DOHH2 (cell line): ENCODE results near the gene SSUH2.
"Not testable (repeated sequence)": the region's sequence is repeated elsewhere in the genome, so short reads cannot be mapped to it uniquely, and the experiment has no call there.

ENCODE experiments used
- H3F3A ChIP-seq: fragments of 200-600 bp; sonication (generic), shearing (Covaris generic); 2 replicates; pipeline ENCODE4 v1.6.0; 2016; ENCODE audit warnings: antibody characterized with exemption, mild to moderate bottlenecking; ENCODE audit not compliant: control insufficient read depth, insufficient read depth
- H3K27ac ChIP-seq: fragments of 200-600 bp; sonication (generic); 2 replicates; pipeline ENCODE4 v1.5.1; 2014; ENCODE audit warnings: low read depth, mild to moderate bottlenecking, low read length, moderate library complexity
- H3K27me3 ChIP-seq: fragments of 200-600 bp; sonication (generic); 2 replicates; pipeline ENCODE4 v1.6.1; 2014; ENCODE audit warnings: mild to moderate bottlenecking, low read length, mixed read lengths; ENCODE audit not compliant: control insufficient read depth
- H3K36me3 ChIP-seq: fragments of 200-600 bp; sonication (generic); 2 replicates; pipeline ENCODE4 v1.6.1; 2014; ENCODE audit warnings: mild to moderate bottlenecking, low read length, moderate library complexity, mixed read lengths; ENCODE audit not compliant: control insufficient read depth
- H3K4me1 ChIP-seq: fragments of 200-600 bp; sonication (generic); 2 replicates; pipeline ENCODE4 v1.6.1; 2014; ENCODE audit warnings: mild to moderate bottlenecking, low read length, mixed read lengths; ENCODE audit not compliant: control insufficient read depth
- H3K4me2 ChIP-seq: fragments of 200-600 bp; sonication (generic); 2 replicates; pipeline ENCODE4 v1.6.0; 2014; ENCODE audit warnings: mild to moderate bottlenecking, low read length, moderate library complexity
- H3K4me3 ChIP-seq: fragments of 200-600 bp; sonication (generic); 2 replicates; pipeline ENCODE4 v1.5.1; 2014; ENCODE audit warnings: mild to moderate bottlenecking, low read length, mixed read lengths
- H3K79me2 ChIP-seq: fragments of 200-600 bp; sonication (generic); 2 replicates; pipeline ENCODE4 v1.6.1; 2014; ENCODE audit warnings: mild to moderate bottlenecking, low read length, mixed read lengths; ENCODE audit not compliant: control insufficient read depth
- H3K9me2 ChIP-seq: fragments of 200-600 bp; sonication (generic); replicated peaks from 2 replicates; pipeline ENCODE4 v1.6.1; 2014; ENCODE audit warnings: mild to moderate bottlenecking, low read length, mixed read lengths; ENCODE audit not compliant: control insufficient read depth
- H3K9me3 ChIP-seq: fragments of 200-600 bp; sonication (generic); 2 replicates; pipeline ENCODE4 v1.6.1; 2014; ENCODE audit warnings: antibody characterized with exemption, low read length, mixed read lengths; ENCODE audit not compliant: control insufficient read depth, insufficient read depth
- H4K20me1 ChIP-seq: fragments of 200-600 bp; sonication (generic); 2 replicates; pipeline ENCODE4 v1.6.0; 2014; ENCODE audit warnings: low read depth, mild to moderate bottlenecking, antibody characterized with exemption, low read length, moderate library complexity; ENCODE audit not compliant: control insufficient read depth, insufficient read depth
- EZH2phosphoT487 ChIP-seq: fragments of 200-600 bp; sonication (generic); IDR thresholded peaks from 2 replicates; pipeline ENCODE4 v1.6.1; 2017; ENCODE audit warnings: borderline replicate concordance, mild to moderate bottlenecking, antibody characterized with exemption, low read length, moderate library complexity, mixed read lengths
- TF ChIP-seq, protein P1 (sequence below): fragments of 200-600 bp; sonication (generic); IDR thresholded peaks from one replicate; pipeline ENCODE4 v1.5.1; 2014; ENCODE audit warnings: antibody characterized with exemption, mild to moderate bottlenecking, low read depth, low read length; ENCODE audit not compliant: poor library complexity, severe bottlenecking

SSUH2 gene, protein sequence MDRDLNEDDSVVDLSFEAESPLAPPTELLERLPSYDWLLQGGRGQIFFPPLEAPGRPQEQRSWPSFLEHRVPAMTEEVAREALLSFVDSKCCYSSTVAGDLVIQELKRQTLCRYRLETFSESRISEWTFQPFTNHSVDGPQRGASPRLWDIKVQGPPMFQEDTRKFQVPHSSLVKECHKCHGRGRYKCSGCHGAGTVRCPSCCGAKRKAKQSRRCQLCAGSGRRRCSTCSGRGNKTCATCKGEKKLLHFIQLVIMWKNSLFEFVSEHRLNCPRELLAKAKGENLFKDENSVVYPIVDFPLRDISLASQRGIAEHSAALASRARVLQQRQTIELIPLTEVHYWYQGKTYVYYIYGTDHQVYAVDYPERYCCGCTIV

GRCh38 chr3:8644748-8645390 is at the start of gene SSUH2:
TSS of gene SSUH2 (minus strand) at chr3:8644798. CDS start at chr3:8644758, 40 bp downstream.
- no peaks in the 10 kb centered on the region for H3K4me1 ChIP-seq
- TF ChIP-seq, protein P1, sequence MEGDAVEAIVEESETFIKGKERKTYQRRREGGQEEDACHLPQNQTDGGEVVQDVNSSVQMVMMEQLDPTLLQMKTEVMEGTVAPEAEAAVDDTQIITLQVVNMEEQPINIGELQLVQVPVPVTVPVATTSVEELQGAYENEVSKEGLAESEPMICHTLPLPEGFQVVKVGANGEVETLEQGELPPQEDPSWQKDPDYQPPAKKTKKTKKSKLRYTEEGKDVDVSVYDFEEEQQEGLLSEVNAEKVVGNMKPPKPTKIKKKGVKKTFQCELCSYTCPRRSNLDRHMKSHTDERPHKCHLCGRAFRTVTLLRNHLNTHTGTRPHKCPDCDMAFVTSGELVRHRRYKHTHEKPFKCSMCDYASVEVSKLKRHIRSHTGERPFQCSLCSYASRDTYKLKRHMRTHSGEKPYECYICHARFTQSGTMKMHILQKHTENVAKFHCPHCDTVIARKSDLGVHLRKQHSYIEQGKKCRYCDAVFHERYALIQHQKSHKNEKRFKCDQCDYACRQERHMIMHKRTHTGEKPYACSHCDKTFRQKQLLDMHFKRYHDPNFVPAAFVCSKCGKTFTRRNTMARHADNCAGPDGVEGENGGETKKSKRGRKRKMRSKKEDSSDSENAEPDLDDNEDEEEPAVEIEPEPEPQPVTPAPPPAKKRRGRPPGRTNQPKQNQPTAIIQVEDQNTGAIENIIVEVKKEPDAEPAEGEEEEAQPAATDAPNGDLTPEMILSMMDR = no peak
- TF ChIP-seq EZH2phosphoT487 = no peak
- H3K4me3 ChIP-seq = no peak within 1 kb of the TSS
- no peaks in the 10 kb centered on the region for H3F3A ChIP-seq
- no peaks in the 10 kb centered on the region for H3K79me2 ChIP-seq
- no peaks in the 10 kb centered on the region for H3K36me3 ChIP-seq
- H3K27me3 ChIP-seq = peaks cover 12% of the 10 kb centered on the region
- no peaks in the 10 kb centered on the region for H3K9me3 ChIP-seq
- no peaks in the 10 kb centered on the region for H3K9me2 ChIP-seq
- no peak within 1 kb of the TSS for H3K4me2 ChIP-seq
- H3K27ac ChIP-seq = no peak within 1 kb of the TSS
- H4K20me1 ChIP-seq = no peaks in the 10 kb centered on the region

DNA sequence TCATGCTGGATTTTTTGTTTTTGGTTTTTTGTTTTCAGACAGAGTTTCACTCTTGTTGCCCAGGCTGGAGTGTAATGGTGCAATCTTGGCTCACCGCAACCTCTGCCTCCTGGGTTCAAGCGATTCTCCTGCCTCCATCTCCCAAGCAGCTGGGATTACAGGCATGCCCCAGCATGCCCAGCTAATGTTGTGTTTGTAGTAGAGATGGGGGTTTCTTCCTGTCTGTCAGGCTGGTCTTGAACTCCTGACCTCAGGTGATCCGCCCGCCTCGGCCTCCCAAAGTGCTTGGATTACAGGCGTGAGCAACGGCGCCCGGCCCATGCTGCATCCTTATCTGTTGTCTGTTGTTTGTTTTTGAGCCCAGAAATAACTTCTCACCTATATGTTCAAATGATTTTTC is 46.7 kb upstream of the SSUH2 start:
- H3F3A ChIP-seq, H3K4me2 ChIP-seq, H3K4me1 ChIP-seq, H3K9me2 ChIP-seq, H3K36me3 ChIP-seq, H3K27me3 ChIP-seq, H3K79me2 ChIP-seq, H3K9me3 ChIP-seq, H3K27ac ChIP-seq, H4K20me1 ChIP-seq, H3K4me3 ChIP-seq: not testable (repeated sequence)

- H3K36me3 ChIP-seq, H3K27ac ChIP-seq, H3K4me2 ChIP-seq, H3K9me3 ChIP-seq, H3K27me3 ChIP-seq, H3K4me1 ChIP-seq, H3K79me2 ChIP-seq, H3F3A ChIP-seq, H3K9me2 ChIP-seq, H3K4me3 ChIP-seq, H4K20me1 ChIP-seq: not testable (repeated sequence)
Measured at GRCh38 chr3:8684992-8685391, 40.4 kb upstream of the SSUH2 start.

DNA sequence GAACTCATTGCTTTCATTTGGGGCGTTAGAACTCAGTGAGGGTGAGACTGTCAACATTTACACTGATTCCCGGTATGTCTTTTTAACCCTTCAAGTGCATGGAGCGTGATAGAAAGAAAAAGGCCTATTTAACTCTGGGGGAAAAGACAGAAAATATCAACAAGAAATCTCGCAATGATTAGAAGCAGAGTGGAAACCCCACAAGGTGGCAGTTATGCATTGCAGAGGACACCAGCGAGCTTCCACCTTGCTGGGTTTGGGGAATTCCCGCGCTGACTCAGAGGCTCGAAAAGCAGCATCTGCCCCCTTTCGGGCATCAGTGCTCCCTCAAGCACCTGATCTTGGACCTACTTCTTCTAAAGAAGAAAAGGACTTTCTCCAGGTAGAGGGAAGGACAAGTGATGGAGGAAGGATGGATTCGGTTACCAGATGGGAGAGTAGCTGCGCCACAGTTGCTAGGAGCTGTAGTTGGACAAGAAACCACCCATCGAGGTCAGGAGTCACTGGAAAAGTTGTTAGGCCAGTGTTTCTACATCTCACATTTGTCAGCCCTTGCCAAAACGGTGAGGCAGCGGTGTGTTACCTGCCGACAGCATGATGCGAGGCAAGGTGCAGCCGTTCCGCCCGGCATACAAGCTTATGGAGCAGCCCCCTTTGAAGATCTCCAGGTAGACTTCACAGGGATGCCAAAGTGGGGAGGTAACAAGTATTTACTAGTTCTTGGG is 38.4 kb upstream of the SSUH2 start:
- H3K4me1 ChIP-seq, H3K27ac ChIP-seq, H3K36me3 ChIP-seq, H3K79me2 ChIP-seq, H4K20me1 ChIP-seq, H3K27me3 ChIP-seq, H3F3A ChIP-seq, H3K9me2 ChIP-seq, H3K4me2 ChIP-seq, H3K4me3 ChIP-seq, H3K9me3 ChIP-seq: not testable (repeated sequence)

DNA sequence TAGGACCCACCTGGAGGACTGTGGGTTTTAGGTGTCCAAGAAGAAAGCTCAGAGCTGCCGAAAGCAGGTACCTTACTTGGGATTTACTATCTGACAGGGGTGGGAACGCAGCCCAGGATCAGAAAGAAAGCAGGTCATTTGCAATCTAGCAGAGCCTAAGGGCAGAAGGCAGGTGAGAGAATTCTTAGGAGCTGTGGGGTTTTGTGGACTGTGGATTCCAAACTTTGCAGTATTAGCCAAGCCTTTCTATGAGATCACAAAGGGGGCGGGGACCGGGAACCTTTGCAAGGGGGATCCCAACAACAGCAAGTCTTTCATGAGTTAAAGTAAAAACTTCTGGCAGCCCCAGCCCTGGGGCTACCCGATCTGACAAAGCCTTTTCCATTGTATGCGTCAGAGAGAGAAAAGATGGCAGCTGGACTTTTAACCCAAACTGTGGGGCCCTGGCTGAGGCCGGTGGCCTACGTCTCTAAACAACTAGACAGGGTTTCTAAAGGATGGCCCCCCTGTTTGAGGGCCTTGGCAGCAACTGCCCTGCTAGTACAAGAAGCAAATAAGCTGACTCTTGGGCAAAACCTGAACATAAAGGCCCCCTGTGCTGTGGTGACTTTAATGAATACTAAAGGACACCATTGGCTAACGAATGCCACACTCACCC is 37.4 kb upstream of the SSUH2 start:
- H3K27ac ChIP-seq, H3F3A ChIP-seq, H3K27me3 ChIP-seq, H3K9me2 ChIP-seq, H3K4me3 ChIP-seq, H3K4me1 ChIP-seq, H3K36me3 ChIP-seq, H3K79me2 ChIP-seq, H4K20me1 ChIP-seq, H3K9me3 ChIP-seq, H3K4me2 ChIP-seq: not testable (repeated sequence)
